NCI-H2227 (cell line): Measurements from ENCODE around the gene CAMK2A.
A peak's percentile ranks its signal among the peaks of the same experiment; 100 is the strongest.

Source experiments
- DNase-seq: peaks from one replicate; lab custom pipeline; 2025; ENCODE audit not compliant: unreplicated experiment; lab: John Stamatoyannopoulos, UW

CAMK2A gene

DNA sequence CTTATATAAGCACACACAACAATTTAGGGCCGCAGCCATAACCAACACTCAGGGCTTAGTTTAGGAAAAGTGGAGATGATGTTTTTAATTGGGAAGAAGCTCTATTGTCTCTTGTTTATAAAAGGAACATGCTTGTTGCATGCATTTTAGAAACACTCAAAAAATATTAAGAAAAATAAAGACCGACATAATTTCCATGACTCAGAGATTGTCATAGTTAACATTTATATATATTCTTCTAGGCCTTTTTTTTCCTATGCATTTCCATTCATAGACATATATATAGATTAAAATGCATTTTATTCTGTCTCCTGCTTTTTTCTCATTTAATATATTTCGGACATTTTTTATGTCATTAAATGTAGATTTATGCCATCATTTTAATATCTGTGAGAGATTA, 26.7 kb upstream of the CAMK2A start:
- no peak for DNase-seq

GRCh38 chr5:150315245-150315644, 25.7 kb upstream of the CAMK2A start:
- no peak for DNase-seq

GRCh38 chr5:150313921-150314716, 24.5 kb upstream of the CAMK2A start:
- no peak for DNase-seq

DNA sequence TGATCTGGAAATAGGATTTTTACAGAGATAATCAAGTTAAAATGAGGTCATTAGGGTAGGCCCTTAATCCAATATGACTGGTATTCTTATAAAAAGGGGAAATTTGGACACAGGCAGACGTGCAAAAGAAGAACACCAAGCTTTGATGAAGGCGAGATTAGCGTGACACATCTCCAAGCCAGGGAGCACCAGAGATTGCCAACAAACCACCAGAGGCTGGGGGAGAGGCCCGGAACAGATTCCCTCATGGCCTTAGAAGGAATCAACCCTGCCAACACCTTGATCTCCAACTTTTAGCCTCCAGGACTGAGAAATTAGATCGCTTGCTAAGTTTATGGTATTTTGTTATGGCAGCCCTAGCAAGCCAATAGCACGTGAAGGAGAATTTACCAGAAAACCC, 23.9 kb upstream of the CAMK2A start:
- DNase-seq, result no peak

GRCh38 chr5:150312518-150312917, 22.9 kb upstream of the CAMK2A start:
- DNase-seq, result no peak

- no peak for DNase-seq
These were observed 21.6 kb upstream of the CAMK2A start for GRCh38 chr5:150311015-150311692.

- no peak for DNase-seq
These were observed 20.7 kb upstream of the CAMK2A start for GRCh38 chr5:150310246-150310645.

- DNase-seq, result no peak
These were observed 20.3 kb upstream of the CAMK2A start for GRCh38 chr5:150309886-150310239.

DNA sequence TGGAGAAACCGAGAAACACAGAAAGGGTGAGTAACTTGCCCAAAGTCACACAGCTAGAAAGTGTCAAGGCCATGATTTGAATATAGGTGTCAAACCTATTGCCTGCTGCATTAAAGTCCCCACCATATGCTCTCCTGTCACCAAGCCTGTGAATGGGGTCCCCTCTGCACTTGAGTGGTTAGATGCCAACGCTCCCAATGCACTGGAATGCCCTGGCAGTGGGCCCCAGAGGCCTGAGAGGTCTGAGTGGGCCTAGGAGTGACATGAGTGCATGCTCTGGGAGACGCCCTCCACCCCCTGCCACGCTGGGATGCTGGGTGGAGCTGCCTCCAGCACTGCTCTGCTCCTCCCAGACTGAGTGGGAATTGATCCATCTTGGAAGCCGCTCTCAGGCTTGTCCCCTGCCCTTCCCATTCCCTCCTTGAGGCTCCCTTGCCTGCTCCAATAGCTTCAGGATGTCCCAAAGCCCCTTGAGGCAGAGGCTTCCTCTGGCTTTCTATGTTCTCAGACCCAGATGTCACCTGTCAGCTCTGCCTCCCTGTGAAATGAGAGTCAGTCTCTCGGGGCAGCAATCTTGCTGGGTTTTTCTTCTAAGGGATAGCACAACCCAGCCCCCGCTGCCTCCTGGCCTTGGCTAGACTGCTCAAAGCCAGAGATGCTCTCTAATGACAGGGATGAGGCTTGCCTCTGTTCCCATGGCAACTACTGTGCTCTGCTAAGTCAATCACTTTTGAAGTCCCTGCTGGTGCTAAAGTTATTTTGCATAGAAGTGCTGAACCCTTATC, 19.7 kb upstream of the CAMK2A start:
- peak; percentile 74 for DNase-seq

- DNase-seq, result no peak
These were observed 18.2 kb upstream of the CAMK2A start for GRCh38 chr5:150307617-150308426.

DNA sequence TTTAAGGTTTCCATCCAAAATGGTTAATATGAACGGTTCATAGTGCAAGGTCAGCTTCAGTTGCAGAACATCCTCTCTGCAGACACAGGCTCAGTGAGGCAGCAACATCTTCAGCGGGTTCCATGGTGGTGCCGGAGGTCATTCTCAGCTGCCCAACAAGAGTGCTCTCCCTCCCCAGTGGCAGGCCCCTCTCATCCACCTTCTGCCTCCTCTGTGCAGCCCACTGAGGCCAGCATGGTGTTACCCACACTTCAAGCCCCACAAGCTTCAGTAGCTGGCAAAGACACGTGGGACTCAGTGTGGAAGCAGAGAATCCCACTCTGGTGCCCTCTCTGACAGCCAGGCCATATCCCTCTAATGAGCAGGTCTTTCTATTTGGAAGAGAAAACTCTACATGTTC, 17.2 kb upstream of the CAMK2A start:
- DNase-seq, result no peak

GRCh38 chr5:150305557-150305956, 16.0 kb upstream of the CAMK2A start:
- DNase-seq, result no peak

GRCh38 chr5:150305095-150305494, 15.5 kb upstream of the CAMK2A start:
- DNase-seq, result no peak

GRCh38 chr5:150304481-150305081, 15.0 kb upstream of the CAMK2A start:
- DNase-seq, result no peak

DNA sequence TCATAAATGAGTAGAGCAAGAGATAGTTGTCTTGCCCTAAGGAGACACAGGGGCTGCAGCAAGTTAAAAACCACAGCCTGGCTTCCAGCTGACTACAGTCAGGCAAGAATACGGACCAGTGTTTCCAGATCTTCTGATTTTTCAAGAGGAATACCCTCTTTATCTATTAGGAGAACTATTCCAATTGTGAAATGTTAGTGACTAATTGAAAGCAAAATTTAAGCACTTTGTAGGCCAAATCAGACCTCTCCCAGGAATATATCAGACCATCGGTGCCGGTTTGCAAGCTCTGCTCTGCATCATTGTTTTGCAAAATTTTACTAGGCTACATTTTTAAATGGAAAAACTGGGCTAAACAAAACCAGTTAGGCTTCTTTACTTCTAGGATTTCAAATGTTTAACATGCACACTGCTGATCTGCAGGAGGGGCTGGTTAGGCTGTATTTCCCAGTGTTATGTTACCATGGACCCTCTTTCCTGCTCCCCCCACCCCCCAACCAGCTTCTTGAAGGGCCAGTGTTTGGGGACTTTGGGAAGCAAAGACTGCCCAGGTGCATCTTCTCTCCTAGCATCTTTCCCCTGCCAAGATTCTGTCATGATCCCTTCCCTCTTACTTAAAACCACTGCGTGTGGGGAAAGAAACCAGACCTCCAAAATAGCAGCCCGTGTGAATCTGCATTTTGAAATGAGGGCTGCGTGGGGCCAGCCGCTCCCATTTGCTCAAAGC, 14.2 kb upstream of the CAMK2A start:
- DNase-seq, result no peak

DNA sequence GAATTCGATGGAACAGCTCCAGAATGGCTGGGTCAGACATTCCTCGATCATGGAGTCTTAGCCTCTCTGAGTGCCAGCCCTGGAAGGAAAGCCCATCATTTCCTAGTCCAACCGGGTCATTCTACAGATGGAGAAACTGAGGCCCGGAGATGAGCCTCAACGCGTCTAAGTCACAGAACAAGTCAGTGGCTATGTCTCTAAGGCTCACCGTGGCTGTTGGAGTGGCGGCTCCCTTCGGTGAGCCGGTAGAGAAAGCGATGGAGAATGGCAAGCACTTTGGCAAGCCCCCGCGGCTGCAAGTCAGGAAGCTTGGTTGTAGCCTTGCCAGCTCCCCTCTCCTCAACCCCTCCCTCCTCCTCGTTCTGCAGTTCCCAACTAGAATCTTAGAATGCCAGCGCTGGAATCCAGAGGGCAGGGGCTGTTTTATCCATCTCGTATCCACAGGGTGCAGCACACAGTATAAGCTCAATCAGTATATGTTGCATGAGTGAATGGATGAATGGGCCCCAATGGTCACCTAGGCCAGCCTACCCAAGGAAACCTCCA, 13.6 kb upstream of the CAMK2A start:
- no peak for DNase-seq

- DNase-seq, result peak; percentile 49
These were observed 12.9 kb upstream of the CAMK2A start, which contains the start of gene ARSI for GRCh38 chr5:150302301-150303069. Gene ARSI, minus strand, starts transcription at chr5:150302905. Its CDS starts 532 bp downstream, at chr5:150302373.

GRCh38 chr5:150301901-150302300, 12.3 kb upstream of the CAMK2A start:
- DNase-seq, result no peak

GRCh38 chr5:150301170-150301505, 11.6 kb upstream of the CAMK2A start:
- DNase-seq, result no peak
